HepG2 (cell line): ENCODE results near the gene NDRG2. TPM values are rescaled to one million over a fixed set of nuclear protein-coding genes. Genes with fewer than 3 reads are reported as not detected.

Experiments
- KMT2B ChIP-seq: IDR thresholded peaks from 2 replicates; pipeline ENCODE4 v1.6.1; 2016; ENCODE audit warnings: missing genetic modification reagents, missing compliant biosample characterization
- MIER2 ChIP-seq: IDR thresholded peaks from 2 replicates; pipeline ENCODE4 v1.6.1; 2016; ENCODE audit warnings: missing biosample characterization, missing genetic modification reagents
- NKX3-1 ChIP-seq: sonication (generic); formaldehyde crosslinking; IDR thresholded peaks from 2 replicates; pipeline ENCODE4 v1.5.0; 2020; ENCODE audit warnings: missing genetic modification reagents
- PLRG1 ChIP-seq: fragments of 450-650 bp; conservative IDR thresholded peaks from 2 replicates; pipeline ENCODE4 v1.6.1; 2016
- RARG ChIP-seq: sonication (generic); formaldehyde crosslinking; IDR thresholded peaks from 2 replicates; pipeline ENCODE4 v1.4.0; 2020; ENCODE audit warnings: low read depth, mild to moderate bottlenecking, missing genetic modification reagents
- RBM22 ChIP-seq: fragments of 200-400 bp; formaldehyde crosslinking; optimal IDR thresholded peaks from 2 replicates; pipeline ENCODE3; 2017; ENCODE audit warnings: mild to moderate bottlenecking, low read length, moderate library complexity
- THAP11 ChIP-seq: IDR thresholded peaks from 2 replicates; pipeline ENCODE4 v1.6.1; 2016; ENCODE audit warnings: missing biosample characterization, missing genetic modification reagents
- ZNF558 ChIP-seq: sonication (generic); formaldehyde crosslinking; IDR thresholded peaks from 2 replicates; pipeline ENCODE4 v1.9.0; 2022; ENCODE audit warnings: mild to moderate bottlenecking, missing genetic modification reagents, borderline replicate concordance
- ZNF644 ChIP-seq: IDR thresholded peaks from 2 replicates; pipeline ENCODE4 v1.6.1; 2016; ENCODE audit warnings: low read depth
- ZSCAN22 ChIP-seq: sonication (generic); formaldehyde crosslinking; IDR thresholded peaks from 2 replicates; pipeline ENCODE4 v1.4.0; 2020; ENCODE audit warnings: mild to moderate bottlenecking, missing genetic modification reagents
- polyA plus RNA-seq, 8 experiments: library from polyadenylated mRNA; depleted of rRNA in 3 of 8; stranded (reverse) in 7 of 8; unstranded in 1 of 8; fragments of >200 nt; fragmentation: Illumina TruSeq in 4 of 8; extraction: Trizol in 4 of 8; gene quantifications; 2 replicates each; pipeline versions ENCODE4 v1.2.1 to v1.2.3, GENCODE V29; 2011 to 2016; ENCODE audit warnings: low read depth in 4 of 8, missing spikeins in 1 of 8, mixed read lengths in 1 of 8; ENCODE audit not compliant: insufficient read depth in 1 of 8
- total RNA-seq, 5 experiments: library from RNA; depleted of rRNA; stranded (reverse); fragments of >200 nt; fragmentation: Illumina TruSeq; extraction: Trizol; gene quantifications; 2 replicates each; pipeline ENCODE4 v1.2.3, GENCODE V29; 2016; ENCODE audit warnings: low read depth in 1 of 5
- TF ChIP-seq, protein P1 (sequence below): sonication (generic); formaldehyde crosslinking; IDR thresholded peaks from 2 replicates; pipeline ENCODE4 v1.4.0; 2020; ENCODE audit warnings: mild to moderate bottlenecking, missing genetic modification reagents
- TF ChIP-seq, protein P2 (sequence below): sonication (generic); formaldehyde crosslinking; IDR thresholded peaks from 2 replicates; pipeline ENCODE4 v1.4.0; 2020; ENCODE audit warnings: mild to moderate bottlenecking, missing genetic modification reagents
- TF ChIP-seq, protein P3 (sequence below): sonication (generic); formaldehyde crosslinking; IDR thresholded peaks from 2 replicates; pipeline ENCODE4 v1.4.0; 2020; ENCODE audit warnings: mild to moderate bottlenecking, missing genetic modification reagents
- TF ChIP-seq, protein P4 (sequence below): sonication (generic); formaldehyde crosslinking; IDR thresholded peaks from 2 replicates; pipeline ENCODE4 v1.4.0; 2020; ENCODE audit warnings: missing genetic modification reagents, borderline replicate concordance
- TF ChIP-seq, protein P5 (sequence below): sonication (generic); formaldehyde crosslinking; IDR thresholded peaks from 2 replicates; pipeline ENCODE4 v1.4.0; 2020; ENCODE audit warnings: missing genetic modification reagents

NDRG2 gene
- total and polyA plus RNA-seq, 2 of the 13 experiments (the other 11 are each of a cell fraction or from before 2014, with no cell fraction given) = 27.2 to 189 TPM

DNA sequence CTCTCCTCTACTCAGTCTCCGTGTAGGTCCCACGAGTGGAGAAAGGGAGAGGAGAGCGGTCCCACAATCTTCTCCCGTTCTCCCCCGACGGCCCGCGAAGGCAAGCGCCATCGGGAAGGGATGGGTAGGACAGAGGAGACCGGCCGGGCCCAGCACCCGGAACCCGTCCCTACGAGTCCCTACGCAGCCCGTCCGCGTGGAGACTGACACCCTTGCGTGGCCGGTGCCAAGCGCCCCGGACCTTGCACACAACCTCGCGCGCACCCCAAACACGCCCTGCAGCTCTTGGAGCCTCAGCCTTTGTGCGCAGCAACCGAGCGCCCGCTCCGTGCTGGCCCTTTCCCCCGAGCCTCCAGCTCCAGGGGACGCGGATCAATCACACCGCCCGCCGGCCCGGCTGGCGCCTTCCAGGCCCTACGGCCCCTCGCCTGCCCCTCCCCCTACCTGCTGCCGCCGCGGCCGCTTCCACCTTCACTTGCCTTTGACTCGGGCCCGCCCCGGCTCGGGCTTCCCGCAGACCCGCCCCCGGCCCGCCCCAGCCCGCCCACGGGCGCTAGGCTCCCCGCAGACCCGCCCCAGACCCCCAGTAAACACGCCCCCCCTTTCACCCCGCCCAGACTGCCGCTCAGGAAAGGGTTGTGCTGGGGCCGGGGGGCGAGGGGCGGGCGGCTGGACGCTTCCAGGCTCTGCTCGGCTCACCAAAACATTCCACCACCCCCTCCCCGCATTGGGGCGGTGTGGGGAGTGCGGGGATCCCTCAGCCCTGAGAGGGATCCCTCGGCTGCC lies at the start of gene NDRG2 (continued):
- TF ChIP-seq, protein P1, sequence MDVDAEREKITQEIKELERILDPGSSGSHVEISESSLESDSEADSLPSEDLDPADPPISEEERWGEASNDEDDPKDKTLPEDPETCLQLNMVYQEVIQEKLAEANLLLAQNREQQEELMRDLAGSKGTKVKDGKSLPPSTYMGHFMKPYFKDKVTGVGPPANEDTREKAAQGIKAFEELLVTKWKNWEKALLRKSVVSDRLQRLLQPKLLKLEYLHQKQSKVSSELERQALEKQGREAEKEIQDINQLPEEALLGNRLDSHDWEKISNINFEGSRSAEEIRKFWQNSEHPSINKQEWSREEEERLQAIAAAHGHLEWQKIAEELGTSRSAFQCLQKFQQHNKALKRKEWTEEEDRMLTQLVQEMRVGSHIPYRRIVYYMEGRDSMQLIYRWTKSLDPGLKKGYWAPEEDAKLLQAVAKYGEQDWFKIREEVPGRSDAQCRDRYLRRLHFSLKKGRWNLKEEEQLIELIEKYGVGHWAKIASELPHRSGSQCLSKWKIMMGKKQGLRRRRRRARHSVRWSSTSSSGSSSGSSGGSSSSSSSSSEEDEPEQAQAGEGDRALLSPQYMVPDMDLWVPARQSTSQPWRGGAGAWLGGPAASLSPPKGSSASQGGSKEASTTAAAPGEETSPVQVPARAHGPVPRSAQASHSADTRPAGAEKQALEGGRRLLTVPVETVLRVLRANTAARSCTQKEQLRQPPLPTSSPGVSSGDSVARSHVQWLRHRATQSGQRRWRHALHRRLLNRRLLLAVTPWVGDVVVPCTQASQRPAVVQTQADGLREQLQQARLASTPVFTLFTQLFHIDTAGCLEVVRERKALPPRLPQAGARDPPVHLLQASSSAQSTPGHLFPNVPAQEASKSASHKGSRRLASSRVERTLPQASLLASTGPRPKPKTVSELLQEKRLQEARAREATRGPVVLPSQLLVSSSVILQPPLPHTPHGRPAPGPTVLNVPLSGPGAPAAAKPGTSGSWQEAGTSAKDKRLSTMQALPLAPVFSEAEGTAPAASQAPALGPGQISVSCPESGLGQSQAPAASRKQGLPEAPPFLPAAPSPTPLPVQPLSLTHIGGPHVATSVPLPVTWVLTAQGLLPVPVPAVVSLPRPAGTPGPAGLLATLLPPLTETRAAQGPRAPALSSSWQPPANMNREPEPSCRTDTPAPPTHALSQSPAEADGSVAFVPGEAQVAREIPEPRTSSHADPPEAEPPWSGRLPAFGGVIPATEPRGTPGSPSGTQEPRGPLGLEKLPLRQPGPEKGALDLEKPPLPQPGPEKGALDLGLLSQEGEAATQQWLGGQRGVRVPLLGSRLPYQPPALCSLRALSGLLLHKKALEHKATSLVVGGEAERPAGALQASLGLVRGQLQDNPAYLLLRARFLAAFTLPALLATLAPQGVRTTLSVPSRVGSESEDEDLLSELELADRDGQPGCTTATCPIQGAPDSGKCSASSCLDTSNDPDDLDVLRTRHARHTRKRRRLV (CRISPR knock-in tag) = 0 out of 2 replicates have a peak, but pooled peaks have one; percentile 84
- TF ChIP-seq MIER2 (CRISPR knock-in tag) (0 out of 2 replicates have a peak, but pooled peaks have one; percentile 13), PLRG1 (no peak), ZNF644 (no peak), RBM22 (no peak), NKX3-1 (CRISPR knock-in tag) (0 out of 2 replicates have a peak, but pooled peaks have one; percentile 77), ZSCAN22 (CRISPR knock-in tag) (no peak), THAP11 (CRISPR knock-in tag) (peak; percentile 62), RARG (no peak), KMT2B (CRISPR knock-in tag) (no peak; the same call in 1 of the 2 replicates), ZNF558 (peak; percentile 24; the same call in 1 of the 2 replicates)
- TF ChIP-seq, protein P2, sequence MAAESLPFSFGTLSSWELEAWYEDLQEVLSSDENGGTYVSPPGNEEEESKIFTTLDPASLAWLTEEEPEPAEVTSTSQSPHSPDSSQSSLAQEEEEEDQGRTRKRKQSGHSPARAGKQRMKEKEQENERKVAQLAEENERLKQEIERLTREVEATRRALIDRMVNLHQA = no peak
- TF ChIP-seq, protein P3, sequence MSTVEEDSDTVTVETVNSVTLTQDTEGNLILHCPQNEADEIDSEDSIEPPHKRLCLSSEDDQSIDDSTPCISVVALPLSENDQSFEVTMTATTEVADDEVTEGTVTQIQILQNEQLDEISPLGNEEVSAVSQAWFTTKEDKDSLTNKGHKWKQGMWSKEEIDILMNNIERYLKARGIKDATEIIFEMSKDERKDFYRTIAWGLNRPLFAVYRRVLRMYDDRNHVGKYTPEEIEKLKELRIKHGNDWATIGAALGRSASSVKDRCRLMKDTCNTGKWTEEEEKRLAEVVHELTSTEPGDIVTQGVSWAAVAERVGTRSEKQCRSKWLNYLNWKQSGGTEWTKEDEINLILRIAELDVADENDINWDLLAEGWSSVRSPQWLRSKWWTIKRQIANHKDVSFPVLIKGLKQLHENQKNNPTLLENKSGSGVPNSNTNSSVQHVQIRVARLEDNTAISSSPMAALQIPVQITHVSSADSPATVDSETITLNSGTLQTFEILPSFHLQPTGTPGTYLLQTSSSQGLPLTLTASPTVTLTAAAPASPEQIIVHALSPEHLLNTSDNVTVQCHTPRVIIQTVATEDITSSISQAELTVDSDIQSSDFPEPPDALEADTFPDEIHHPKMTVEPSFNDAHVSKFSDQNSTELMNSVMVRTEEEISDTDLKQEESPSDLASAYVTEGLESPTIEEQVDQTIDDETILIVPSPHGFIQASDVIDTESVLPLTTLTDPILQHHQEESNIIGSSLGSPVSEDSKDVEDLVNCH = no peak
- TF ChIP-seq, protein P4, sequence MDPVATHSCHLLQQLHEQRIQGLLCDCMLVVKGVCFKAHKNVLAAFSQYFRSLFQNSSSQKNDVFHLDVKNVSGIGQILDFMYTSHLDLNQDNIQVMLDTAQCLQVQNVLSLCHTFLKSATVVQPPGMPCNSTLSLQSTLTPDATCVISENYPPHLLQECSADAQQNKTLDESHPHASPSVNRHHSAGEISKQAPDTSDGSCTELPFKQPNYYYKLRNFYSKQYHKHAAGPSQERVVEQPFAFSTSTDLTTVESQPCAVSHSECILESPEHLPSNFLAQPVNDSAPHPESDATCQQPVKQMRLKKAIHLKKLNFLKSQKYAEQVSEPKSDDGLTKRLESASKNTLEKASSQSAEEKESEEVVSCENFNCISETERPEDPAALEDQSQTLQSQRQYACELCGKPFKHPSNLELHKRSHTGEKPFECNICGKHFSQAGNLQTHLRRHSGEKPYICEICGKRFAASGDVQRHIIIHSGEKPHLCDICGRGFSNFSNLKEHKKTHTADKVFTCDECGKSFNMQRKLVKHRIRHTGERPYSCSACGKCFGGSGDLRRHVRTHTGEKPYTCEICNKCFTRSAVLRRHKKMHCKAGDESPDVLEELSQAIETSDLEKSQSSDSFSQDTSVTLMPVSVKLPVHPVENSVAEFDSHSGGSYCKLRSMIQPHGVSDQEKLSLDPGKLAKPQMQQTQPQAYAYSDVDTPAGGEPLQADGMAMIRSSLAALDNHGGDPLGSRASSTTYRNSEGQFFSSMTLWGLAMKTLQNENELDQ = peak; percentile 44; the same call in 1 of the 2 replicates
- TF ChIP-seq, protein P5, sequence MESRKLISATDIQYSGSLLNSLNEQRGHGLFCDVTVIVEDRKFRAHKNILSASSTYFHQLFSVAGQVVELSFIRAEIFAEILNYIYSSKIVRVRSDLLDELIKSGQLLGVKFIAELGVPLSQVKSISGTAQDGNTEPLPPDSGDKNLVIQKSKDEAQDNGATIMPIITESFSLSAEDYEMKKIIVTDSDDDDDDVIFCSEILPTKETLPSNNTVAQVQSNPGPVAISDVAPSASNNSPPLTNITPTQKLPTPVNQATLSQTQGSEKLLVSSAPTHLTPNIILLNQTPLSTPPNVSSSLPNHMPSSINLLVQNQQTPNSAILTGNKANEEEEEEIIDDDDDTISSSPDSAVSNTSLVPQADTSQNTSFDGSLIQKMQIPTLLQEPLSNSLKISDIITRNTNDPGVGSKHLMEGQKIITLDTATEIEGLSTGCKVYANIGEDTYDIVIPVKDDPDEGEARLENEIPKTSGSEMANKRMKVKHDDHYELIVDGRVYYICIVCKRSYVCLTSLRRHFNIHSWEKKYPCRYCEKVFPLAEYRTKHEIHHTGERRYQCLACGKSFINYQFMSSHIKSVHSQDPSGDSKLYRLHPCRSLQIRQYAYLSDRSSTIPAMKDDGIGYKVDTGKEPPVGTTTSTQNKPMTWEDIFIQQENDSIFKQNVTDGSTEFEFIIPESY (CRISPR knock-in tag) = no peak
